ENCODE data around the gene DAAM2. TPM values are rescaled to one million over a fixed set of nuclear protein-coding genes. Genes with fewer than 3 reads are reported as not detected.

Gene DAAM2
- total RNA-seq, 1 donor from 2014 or later, result 87.2 TPM

- Mint-ChIP-seq H3K27ac (ENCODE audit: unreplicated experiment) (no peak overlapping the region), H3K4me3 (ENCODE audit: unreplicated experiment) (no peak overlapping the region), H3K36me3 (ENCODE audit: unreplicated experiment) (no peaks in the 10 kb centered on the region), H3K9me3 (ENCODE audit: unreplicated experiment) (no peaks in the 10 kb centered on the region), H3K4me1 (ENCODE audit: unreplicated experiment) (peaks cover 11% of the 10 kb centered on the region), H3K27me3 (ENCODE audit: unreplicated experiment) (no peaks in the 10 kb centered on the region)
- no peak for TF ChIP-seq CTCF (IDR thresholded peaks at IDR 0.05)
- DNase-seq (ENCODE audit: extremely low spot score, unreplicated experiment), result no peak
Observed at GRCh38 chr6:39941820-39942219, 149.6 kb downstream of the DAAM2 start.

GRCh38 chr6:39942903-39943580 lies 150.9 kb downstream of the DAAM2 start:
- TF ChIP-seq CTCF (IDR thresholded peaks at IDR 0.05), result no peak
- Mint-ChIP-seq H3K36me3 (ENCODE audit: unreplicated experiment) (no peaks in the 10 kb centered on the region), H3K4me3 (ENCODE audit: unreplicated experiment) (no peak overlapping the region), H3K4me1 (ENCODE audit: unreplicated experiment) (peaks cover 11% of the 10 kb centered on the region), H3K27ac (ENCODE audit: unreplicated experiment) (no peak overlapping the region), H3K9me3 (ENCODE audit: unreplicated experiment) (no peaks in the 10 kb centered on the region), H3K27me3 (ENCODE audit: unreplicated experiment) (no peaks in the 10 kb centered on the region)
- no peak for DNase-seq (ENCODE audit: extremely low spot score, unreplicated experiment)

- no peaks in the 10 kb centered on the region for H3K36me3 Mint-ChIP-seq (ENCODE audit: unreplicated experiment)
- no peak overlapping the region for H3K4me3 Mint-ChIP-seq (ENCODE audit: unreplicated experiment)
- no peak for DNase-seq (ENCODE audit: extremely low spot score, unreplicated experiment)
- TF ChIP-seq CTCF (IDR thresholded peaks at IDR 0.05), result no peak
- no peaks in the 10 kb centered on the region for H3K9me3 Mint-ChIP-seq (ENCODE audit: unreplicated experiment)
- no peak overlapping the region for H3K27ac Mint-ChIP-seq (ENCODE audit: unreplicated experiment)
- no peaks in the 10 kb centered on the region for H3K27me3 Mint-ChIP-seq (ENCODE audit: unreplicated experiment)
- peaks cover 5% of the 10 kb centered on the region for H3K4me1 Mint-ChIP-seq (ENCODE audit: unreplicated experiment)
Observed at GRCh38 chr6:39945626-39946025, 153.4 kb downstream of the DAAM2 start.

GRCh38 chr6:39947611-39948068 lies 155.5 kb downstream of the DAAM2 start:
- no peaks in the 10 kb centered on the region for H3K4me1 Mint-ChIP-seq (ENCODE audit: unreplicated experiment)
- no peaks in the 10 kb centered on the region for H3K36me3 Mint-ChIP-seq (ENCODE audit: unreplicated experiment)
- TF ChIP-seq CTCF (IDR thresholded peaks at IDR 0.05), result no peak
- H3K4me3 Mint-ChIP-seq (ENCODE audit: unreplicated experiment), result no peak overlapping the region
- no peaks in the 10 kb centered on the region for H3K27me3 Mint-ChIP-seq (ENCODE audit: unreplicated experiment)
- no peak overlapping the region for H3K27ac Mint-ChIP-seq (ENCODE audit: unreplicated experiment)
- no peaks in the 10 kb centered on the region for H3K9me3 Mint-ChIP-seq (ENCODE audit: unreplicated experiment)
- no peak for DNase-seq (ENCODE audit: extremely low spot score, unreplicated experiment)

GRCh38 chr6:39948199-39948791 lies 156.1 kb downstream of the DAAM2 start:
- no peak overlapping the region for H3K27ac Mint-ChIP-seq (ENCODE audit: unreplicated experiment)
- DNase-seq (ENCODE audit: extremely low spot score, unreplicated experiment), result no peak
- no peaks in the 10 kb centered on the region for H3K9me3 Mint-ChIP-seq (ENCODE audit: unreplicated experiment)
- H3K36me3 Mint-ChIP-seq (ENCODE audit: unreplicated experiment), result no peaks in the 10 kb centered on the region
- H3K4me1 Mint-ChIP-seq (ENCODE audit: unreplicated experiment), result no peaks in the 10 kb centered on the region
- no peak overlapping the region for H3K4me3 Mint-ChIP-seq (ENCODE audit: unreplicated experiment)
- H3K27me3 Mint-ChIP-seq (ENCODE audit: unreplicated experiment), result no peaks in the 10 kb centered on the region
- TF ChIP-seq CTCF (IDR thresholded peaks at IDR 0.05), result no peak
